Natural killer cell (primary cell): ENCODE data around the gene PLIN5. TPM values are rescaled to one million over a fixed set of nuclear protein-coding genes. Genes with fewer than 3 reads are reported as not detected.

Source experiments
- ATAC-seq, 3 donors: fragments of 150-1000 bp in 2 of 3; fragments of 200-7000 bp in 1 of 3; cut with Tn5 transposase; 1 replicate in 1 of 3; 2 replicates in 2 of 3; pipeline ENCODE4 v1.10.0; 2021; ENCODE audit warnings: mild to moderate bottlenecking in 2 of 3, moderate library complexity in 2 of 3
- DNase-seq, 2 donors: peaks; one replicate each; pipeline versions ENCODE4 v3.0.0 to v3.0.0-alpha.2; 2013 to 2021; ENCODE audit warnings: mixed read lengths in 1 of 2
- H3K27ac ChIP-seq: one replicate; pipeline ENCODE4 v1.5.1; 2013; ENCODE audit warnings: mild to moderate bottlenecking, low read length
- H3K27me3 ChIP-seq: one replicate; pipeline ENCODE4 v1.6.1; 2013; ENCODE audit warnings: low read length; ENCODE audit not compliant: control insufficient read depth, insufficient read depth
- H3K36me3 ChIP-seq: one replicate; pipeline ENCODE4 v1.6.1; 2013; ENCODE audit warnings: low read length; ENCODE audit not compliant: control insufficient read depth, insufficient read depth
- H3K4me1 ChIP-seq: one replicate; pipeline ENCODE4 v1.6.1; 2013; ENCODE audit warnings: low read length; ENCODE audit not compliant: control insufficient read depth, insufficient read depth
- H3K4me3 ChIP-seq: one replicate; pipeline ENCODE4 v1.5.1; 2013; ENCODE audit warnings: low read length
- H3K9me3 ChIP-seq: one replicate; pipeline ENCODE4 v1.6.1; 2013; ENCODE audit warnings: low read length; ENCODE audit not compliant: control insufficient read depth, insufficient read depth
- H3K27ac Mint-ChIP-seq, 2 donors: one replicate each; pipeline ENCODE4 v1.8.0; 2022; ENCODE audit warnings: mild to moderate bottlenecking in 2 of 2, mixed read lengths in 2 of 2, moderate library complexity in 1 of 2
- H3K27me3 Mint-ChIP-seq, 2 donors: one replicate each; pipeline ENCODE4 v1.8.0; 2022; ENCODE audit warnings: low read depth in 2 of 2, mixed read lengths in 2 of 2
- H3K36me3 Mint-ChIP-seq: one replicate; pipeline ENCODE4 v1.8.0; 2022; ENCODE audit warnings: mixed read lengths
- H3K4me1 Mint-ChIP-seq, 2 donors: one replicate each; pipeline ENCODE4 v1.8.0; 2022; ENCODE audit warnings: mixed read lengths in 2 of 2
- H3K4me3 Mint-ChIP-seq: one replicate; pipeline ENCODE4 v1.8.0; 2022; ENCODE audit warnings: mild to moderate bottlenecking, moderate library complexity, mixed read lengths
- H3K9me3 Mint-ChIP-seq, 2 donors: one replicate each; pipeline ENCODE4 v1.8.0; 2022; ENCODE audit warnings: mixed read lengths in 2 of 2
- CTCF ChIP-seq: fragments of 200-600 bp; IDR thresholded peaks from one replicate; pipeline ENCODE4 v1.8.0; 2022; ENCODE audit warnings: antibody characterized with exemption
- WGBS: methylation state at CpG from one replicate; pipeline ENCODE4 v1.1.7; 2013; ENCODE audit warnings: missing lambda C conversion rate; ENCODE audit not compliant: insufficient coverage; 5-methylcytosine and 5-hydroxymethylcytosine counted together
- intact Hi-C: fragments of 100-400 bp; cut with micrococcal nuclease; formaldehyde crosslinking; loops from one replicate; pipeline ENCODE4 v1.14.2; 2022
- total RNA-seq, 4 donors: library from RNA; stranded (reverse); fragments of 120-200 nt in 1 of 4; gene quantifications; one replicate each; pipeline versions ENCODE4 v1.2.3 to v1.2.4, GENCODE V29; 2013 to 2022

The PLIN5 gene
- total RNA-seq, 3 donors from 2014 or later (not counting 1 experiment from before 2014, with no cell fraction given) = 0.65 TPM; not detected in 2

GRCh38 chr19:4502282-4503131 lies 32.5 kb downstream of the PLIN5 start:
- no peak for ATAC-seq

GRCh38 chr19:4501691-4502090 lies 33.3 kb downstream of the PLIN5 start:
- no peak overlapping the region for H3K27ac Mint-ChIP-seq
- DNase-seq (no peak), ATAC-seq (no peak)
- Histone ChIP-seq H3K27me3 (no peaks in the 10 kb centered on the region), H3K36me3 (peaks cover 16% of the 10 kb centered on the region), H3K9me3 (no peaks in the 10 kb centered on the region), H3K27ac (no peak overlapping the region), H3K4me3 (no peak overlapping the region), H3K4me1 (no peaks in the 10 kb centered on the region)
- H3K4me1 Mint-ChIP-seq = peaks cover 4 to 12% of the 10 kb centered on the region in 2 donors
- no peaks in the 10 kb centered on the region for H3K27me3 Mint-ChIP-seq
- intact Hi-C loops = no loop called here
- H3K9me3 Mint-ChIP-seq = no peaks in the 10 kb centered on the region
- 96% methylated on average over 25 of the region's 25 CpGs for WGBS
- H3K36me3 Mint-ChIP-seq = no peaks in the 10 kb centered on the region
- no peak overlapping the region for H3K4me3 Mint-ChIP-seq
- no peak for TF ChIP-seq CTCF

More at GRCh38 chr19:4502282-4503131, 32.5 kb downstream of the PLIN5 start:
- no peaks in the 10 kb centered on the region for H3K4me1 ChIP-seq
- no peaks in the 10 kb centered on the region for H3K27me3 Mint-ChIP-seq
- no peaks in the 10 kb centered on the region for H3K36me3 Mint-ChIP-seq
- DNase-seq = no peak
- no peak overlapping the region for H3K4me3 Mint-ChIP-seq
- peaks cover 6 to 12% of the 10 kb centered on the region in 2 donors for H3K4me1 Mint-ChIP-seq
- H3K36me3 ChIP-seq = peaks cover 15% of the 10 kb centered on the region
- no peak overlapping the region for H3K27ac Mint-ChIP-seq
- H3K9me3 Mint-ChIP-seq = no peaks in the 10 kb centered on the region
- WGBS = 94% methylated on average over 37 of the region's 37 CpGs
- H3K4me3 ChIP-seq = no peak overlapping the region
- no peak for TF ChIP-seq CTCF
- intact Hi-C loops = no loop called here
- no peaks in the 10 kb centered on the region for H3K27me3 ChIP-seq
- no peak overlapping the region for H3K27ac ChIP-seq
- no peaks in the 10 kb centered on the region for H3K9me3 ChIP-seq

GRCh38 chr19:4500841-4501591 lies 34.0 kb downstream of the PLIN5 start:
- intact Hi-C loops = no loop called here
- no peaks in the 10 kb centered on the region for H3K36me3 Mint-ChIP-seq
- TF ChIP-seq CTCF = no peak
- H3K27ac Mint-ChIP-seq = no peak overlapping the region
- H3K9me3 ChIP-seq = no peaks in the 10 kb centered on the region
- H3K4me3 Mint-ChIP-seq = no peak overlapping the region
- H3K9me3 Mint-ChIP-seq = no peaks in the 10 kb centered on the region
- peaks cover 0 to 5% of the 10 kb centered on the region in 2 donors for H3K4me1 Mint-ChIP-seq
- 95% methylated on average over 29 of the region's 29 CpGs for WGBS
- H3K4me3 ChIP-seq = no peak overlapping the region
- no peaks in the 10 kb centered on the region for H3K27me3 ChIP-seq
- no peak overlapping the region for H3K27ac ChIP-seq
- H3K36me3 ChIP-seq = peaks cover 21% of the 10 kb centered on the region
- H3K4me1 ChIP-seq = no peaks in the 10 kb centered on the region
- no peak for DNase-seq
- H3K27me3 Mint-ChIP-seq = no peaks in the 10 kb centered on the region
- no peak for ATAC-seq
